Effector memory CD4-positive, alpha-beta T cell (primary cell): Measurements from ENCODE around the gene CYBA.

Source experiments
- DNase-seq, 3 donors: peaks; one replicate each; pipeline ENCODE4 v3.0.0-alpha.2; 2020
- H3K27ac ChIP-seq: 2 replicates; pipeline ENCODE4 v1.7.0; 2013; ENCODE audit warnings: mild to moderate bottlenecking, low read length, moderate library complexity; ENCODE audit not compliant: insufficient read depth, poor library complexity, severe bottlenecking
- H3K27me3 ChIP-seq: replicated peaks from 2 replicates; pipeline ENCODE4 v1.7.0; 2013; ENCODE audit warnings: mild to moderate bottlenecking, low read length; ENCODE audit not compliant: insufficient read depth, control insufficient read depth, poor library complexity, severe bottlenecking
- H3K36me3 ChIP-seq: 2 replicates; pipeline ENCODE4 v1.7.0; 2013; ENCODE audit warnings: mild to moderate bottlenecking, low read length, moderate library complexity; ENCODE audit not compliant: control insufficient read depth, insufficient read depth
- H3K4me1 ChIP-seq: 2 replicates; pipeline ENCODE4 v1.7.0; 2013; ENCODE audit warnings: low read length, mild to moderate bottlenecking; ENCODE audit not compliant: control insufficient read depth, insufficient read depth, poor library complexity, severe bottlenecking
- H3K4me3 ChIP-seq: 2 replicates; pipeline ENCODE4 v1.7.0; 2013; ENCODE audit warnings: low read length, low read depth, mild to moderate bottlenecking; ENCODE audit not compliant: insufficient read depth, poor library complexity, severe bottlenecking
- H3K9me3 ChIP-seq: 2 replicates; pipeline ENCODE4 v1.7.0; 2013; ENCODE audit warnings: mild to moderate bottlenecking, low read length, moderate library complexity; ENCODE audit not compliant: control insufficient read depth

Gene CYBA

GRCh38 chr16:88647178-88648070, 3.4 kb downstream of the CYBA start:
- H3K36me3 ChIP-seq, result peaks cover 23% of the 10 kb centered on the region
- H3K27me3 ChIP-seq, result no peaks in the 10 kb centered on the region
- no peak for DNase-seq
- H3K27ac ChIP-seq, result no peak overlapping the region
- no peak overlapping the region for H3K4me3 ChIP-seq
- H3K4me1 ChIP-seq, result peaks cover 23% of the 10 kb centered on the region
- H3K9me3 ChIP-seq, result no peaks in the 10 kb centered on the region

GRCh38 chr16:88646345-88647034, 4.4 kb downstream of the CYBA start:
- Histone ChIP-seq H3K27me3 (no peaks in the 10 kb centered on the region), H3K36me3 (peaks cover 23% of the 10 kb centered on the region), H3K4me3 (no peak overlapping the region), H3K9me3 (no peaks in the 10 kb centered on the region), H3K4me1 (peaks cover 17% of the 10 kb centered on the region), H3K27ac (no peak overlapping the region)
- DNase-seq, result no peak

GRCh38 chr16:88645941-88646340, 4.9 kb downstream of the CYBA start:
- H3K36me3 ChIP-seq, result peaks cover 23% of the 10 kb centered on the region
- no peaks in the 10 kb centered on the region for H3K9me3 ChIP-seq
- H3K4me3 ChIP-seq, result no peak overlapping the region
- H3K27ac ChIP-seq, result no peak overlapping the region
- DNase-seq, result no peak
- no peaks in the 10 kb centered on the region for H3K27me3 ChIP-seq
- H3K4me1 ChIP-seq, result peaks cover 12% of the 10 kb centered on the region

GRCh38 chr16:88645455-88645854, 5.4 kb downstream of the CYBA start:
- Histone ChIP-seq H3K9me3 (no peaks in the 10 kb centered on the region), H3K4me3 (no peak overlapping the region), H3K4me1 (peaks cover 12% of the 10 kb centered on the region), H3K27ac (no peak overlapping the region), H3K36me3 (peaks cover 23% of the 10 kb centered on the region), H3K27me3 (no peaks in the 10 kb centered on the region)
- no peak for DNase-seq

- no peaks in the 10 kb centered on the region for H3K9me3 ChIP-seq
- no peak for DNase-seq
- H3K4me3 ChIP-seq, result no peak overlapping the region
- H3K36me3 ChIP-seq, result peaks cover 12% of the 10 kb centered on the region
- peaks cover 13% of the 10 kb centered on the region for H3K4me1 ChIP-seq
- H3K27me3 ChIP-seq, result no peaks in the 10 kb centered on the region
- no peak overlapping the region for H3K27ac ChIP-seq
Measured at GRCh38 chr16:88643644-88643932, 7.3 kb downstream of the CYBA start.

GRCh38 chr16:88642881-88643643, 7.8 kb downstream of the CYBA start:
- no peak overlapping the region for H3K27ac ChIP-seq
- no peak overlapping the region for H3K4me3 ChIP-seq
- H3K27me3 ChIP-seq, result no peaks in the 10 kb centered on the region
- DNase-seq, result no peak
- no peaks in the 10 kb centered on the region for H3K9me3 ChIP-seq
- H3K36me3 ChIP-seq, result peaks cover 12% of the 10 kb centered on the region
- peaks cover 18% of the 10 kb centered on the region for H3K4me1 ChIP-seq

- peaks cover 12% of the 10 kb centered on the region for H3K36me3 ChIP-seq
- DNase-seq, result no peak
- no peaks in the 10 kb centered on the region for H3K9me3 ChIP-seq
- no peaks in the 10 kb centered on the region for H3K27me3 ChIP-seq
- no peak overlapping the region for H3K4me3 ChIP-seq
- H3K4me1 ChIP-seq, result peaks cover 19% of the 10 kb centered on the region
- no peak overlapping the region for H3K27ac ChIP-seq
Measured at GRCh38 chr16:88640498-88641247, 10.2 kb downstream of the CYBA start.

GRCh38 chr16:88640039-88640495, 10.8 kb downstream of the CYBA start:
- Histone ChIP-seq H3K9me3 (no peaks in the 10 kb centered on the region), H3K27me3 (no peaks in the 10 kb centered on the region), H3K4me3 (no peak overlapping the region), H3K36me3 (peaks cover 10% of the 10 kb centered on the region), H3K27ac (no peak overlapping the region), H3K4me1 (peaks cover 22% of the 10 kb centered on the region)
- no peak for DNase-seq

- peaks cover 27% of the 10 kb centered on the region for H3K4me1 ChIP-seq
- H3K9me3 ChIP-seq, result no peaks in the 10 kb centered on the region
- DNase-seq, result no peak
- H3K4me3 ChIP-seq, result no peak overlapping the region
- no peak overlapping the region for H3K27ac ChIP-seq
- H3K27me3 ChIP-seq, result no peaks in the 10 kb centered on the region
- peaks cover 7% of the 10 kb centered on the region for H3K36me3 ChIP-seq
Measured at GRCh38 chr16:88639231-88640038, 11.4 kb downstream of the CYBA start.
